ENCODE results near the gene EPO. TPM values are rescaled to one million over a fixed set of nuclear protein-coding genes. Genes with fewer than 3 reads are reported as not detected.
A peak's percentile ranks its signal among the peaks of the same experiment; 100 is the strongest.

Gene EPO
- polyA plus RNA-seq, 2 of the 4 experiments (the other 2 are of a cell fraction), result not detected

DNA sequence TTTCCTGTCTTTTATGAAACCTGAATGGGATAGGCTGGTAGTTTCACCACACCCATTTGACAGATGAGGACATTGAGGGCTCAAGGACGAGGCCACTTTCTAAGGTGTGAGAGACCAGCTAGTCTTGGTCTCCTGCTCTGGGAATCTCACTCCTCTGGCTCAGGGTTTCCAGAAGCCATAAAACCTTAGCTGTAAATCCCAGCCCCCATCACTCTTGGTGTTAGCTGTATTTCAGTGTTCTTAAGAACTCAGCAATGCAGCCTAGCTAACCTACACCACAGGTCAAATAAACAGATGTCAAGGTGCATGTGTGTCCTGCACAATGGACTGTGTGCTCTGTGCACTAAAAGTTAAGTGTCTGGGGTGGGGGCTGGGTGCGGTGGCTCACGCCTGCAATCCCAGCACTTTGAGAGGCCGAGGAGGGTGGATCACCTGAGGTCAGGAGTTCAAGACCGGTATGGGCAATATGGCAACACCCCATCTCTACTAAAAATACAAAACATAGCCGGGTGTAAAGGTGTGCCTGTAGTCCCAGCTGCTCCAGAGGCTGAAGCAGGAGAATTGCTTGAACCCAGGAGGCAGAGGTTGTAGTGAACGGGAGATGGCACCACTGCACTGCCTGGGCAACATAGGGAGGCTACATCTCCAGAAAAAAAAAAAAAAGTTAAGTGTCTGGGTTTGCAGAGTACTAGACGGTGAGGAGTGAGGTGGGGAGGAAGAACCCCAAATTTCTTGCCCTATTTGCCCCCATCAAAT is 567 bp upstream of the EPO start:
- POLR2A ChIA-PET, result no interaction called here
- peak overlapping the region in 1 of 2 experiments; percentile 70; a peak in 1 of 6 replicates for H3K27ac ChIP-seq
- H3K4me1 ChIP-seq, result peaks cover 11% of the 10 kb centered on the region; the same call in 2 of the 3 replicates
- CTCF ChIA-PET, result interaction anchor here (0.5 to 19.8 kb wide), 42 partner anchors 11 to 339 kb away, joined by 3 to 280 read pairs (median 4); partner anchors contain the start of genes EPHB4, POP7, SLC12A9 and UFSP1
- peak in 1 of 2 experiments; percentile 64 for DNase-seq (ENCODE audit: low read depth in 1 of 2, low spot score in 1 of 2)
- WGBS (ENCODE audit: missing lambda C conversion rate), result 21% methylated on average over 8 of the region's 8 CpGs
- TF ChIP-seq CEBPB (IDR thresholded peaks at IDR 0.05), result no peak
- TF ChIP-seq, protein P1, sequence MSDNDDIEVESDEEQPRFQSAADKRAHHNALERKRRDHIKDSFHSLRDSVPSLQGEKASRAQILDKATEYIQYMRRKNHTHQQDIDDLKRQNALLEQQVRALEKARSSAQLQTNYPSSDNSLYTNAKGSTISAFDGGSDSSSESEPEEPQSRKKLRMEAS (IDR thresholded peaks at IDR 0.05), result 0 out of 2 replicates have a peak, but pooled peaks have one; percentile 12
- TF ChIP-seq CTCF (IDR thresholded peaks at IDR 0.05), result peak; percentile 55
- peak; percentile 77 to 80 for TF ChIP-seq RAD21 (conservative IDR thresholded peaks at IDR 0.05 in 1 of 2, IDR thresholded peaks at IDR 0.05 in 1 of 2)
- TF ChIP-seq SMC3 (IDR thresholded peaks at IDR 0.05), result peak; percentile 78
- H3K9me3 ChIP-seq, result no peaks in the 10 kb centered on the region
- H3K4me3 ChIP-seq, result peak overlapping the region; percentile 40; the same call in 2 of the 3 replicates
- no peak for FAIRE-seq
- peak overlapping the region; percentile 87 for H3K4me2 ChIP-seq
- peak; percentile 68 to 80 for ATAC-seq

GRCh38 chr7:100720671-100721504 is 620 bp downstream of the EPO start:
- 57% methylated on average over 5 of the region's 56 CpGs for WGBS (ENCODE audit: missing lambda C conversion rate)
- Histone ChIP-seq H3K4me2 (peak overlapping the region; percentile 87), H3K4me3 (peak overlapping the region; percentile 40), H3K27ac (peak overlapping the region in 1 of 2 experiments; percentile 70; a peak in 3 of 6 replicates), H3K4me1 (peaks cover 16% of the 10 kb centered on the region), H3K9me3 (no peaks in the 10 kb centered on the region)
- no peak for DNase-seq (ENCODE audit: low read depth in 1 of 2, low spot score in 1 of 2)
- ATAC-seq, result peak; percentile 35 to 53; a peak in 3 of 6 replicates
- no peak for FAIRE-seq
- TF ChIP-seq CBX2 (IDR thresholded peaks at IDR 0.05; ENCODE audit: borderline replicate concordance, low read depth) (no peak), KDM1A (IDR thresholded peaks at IDR 0.05; ENCODE audit: low read depth) (no peak), CEBPB (IDR thresholded peaks at IDR 0.05) (no peak), PHF8 (IDR thresholded peaks at IDR 0.05; ENCODE audit: borderline replicate concordance, low read depth) (no peak), USF2 (IDR thresholded peaks at IDR 0.05) (no peak), RNF2 (IDR thresholded peaks at IDR 0.05; ENCODE audit: borderline replicate concordance, low read depth) (no peak), ZC3H11A (IDR thresholded peaks at IDR 0.05) (no peak)
- TF ChIP-seq, protein P2, sequence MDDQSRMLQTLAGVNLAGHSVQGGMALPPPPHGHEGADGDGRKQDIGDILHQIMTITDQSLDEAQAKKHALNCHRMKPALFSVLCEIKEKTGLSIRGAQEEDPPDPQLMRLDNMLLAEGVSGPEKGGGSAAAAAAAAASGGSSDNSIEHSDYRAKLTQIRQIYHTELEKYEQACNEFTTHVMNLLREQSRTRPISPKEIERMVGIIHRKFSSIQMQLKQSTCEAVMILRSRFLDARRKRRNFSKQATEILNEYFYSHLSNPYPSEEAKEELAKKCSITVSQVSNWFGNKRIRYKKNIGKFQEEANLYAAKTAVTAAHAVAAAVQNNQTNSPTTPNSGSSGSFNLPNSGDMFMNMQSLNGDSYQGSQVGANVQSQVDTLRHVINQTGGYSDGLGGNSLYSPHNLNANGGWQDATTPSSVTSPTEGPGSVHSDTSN (IDR thresholded peaks at IDR 0.05), result no peak
- TF ChIP-seq, protein P3, sequence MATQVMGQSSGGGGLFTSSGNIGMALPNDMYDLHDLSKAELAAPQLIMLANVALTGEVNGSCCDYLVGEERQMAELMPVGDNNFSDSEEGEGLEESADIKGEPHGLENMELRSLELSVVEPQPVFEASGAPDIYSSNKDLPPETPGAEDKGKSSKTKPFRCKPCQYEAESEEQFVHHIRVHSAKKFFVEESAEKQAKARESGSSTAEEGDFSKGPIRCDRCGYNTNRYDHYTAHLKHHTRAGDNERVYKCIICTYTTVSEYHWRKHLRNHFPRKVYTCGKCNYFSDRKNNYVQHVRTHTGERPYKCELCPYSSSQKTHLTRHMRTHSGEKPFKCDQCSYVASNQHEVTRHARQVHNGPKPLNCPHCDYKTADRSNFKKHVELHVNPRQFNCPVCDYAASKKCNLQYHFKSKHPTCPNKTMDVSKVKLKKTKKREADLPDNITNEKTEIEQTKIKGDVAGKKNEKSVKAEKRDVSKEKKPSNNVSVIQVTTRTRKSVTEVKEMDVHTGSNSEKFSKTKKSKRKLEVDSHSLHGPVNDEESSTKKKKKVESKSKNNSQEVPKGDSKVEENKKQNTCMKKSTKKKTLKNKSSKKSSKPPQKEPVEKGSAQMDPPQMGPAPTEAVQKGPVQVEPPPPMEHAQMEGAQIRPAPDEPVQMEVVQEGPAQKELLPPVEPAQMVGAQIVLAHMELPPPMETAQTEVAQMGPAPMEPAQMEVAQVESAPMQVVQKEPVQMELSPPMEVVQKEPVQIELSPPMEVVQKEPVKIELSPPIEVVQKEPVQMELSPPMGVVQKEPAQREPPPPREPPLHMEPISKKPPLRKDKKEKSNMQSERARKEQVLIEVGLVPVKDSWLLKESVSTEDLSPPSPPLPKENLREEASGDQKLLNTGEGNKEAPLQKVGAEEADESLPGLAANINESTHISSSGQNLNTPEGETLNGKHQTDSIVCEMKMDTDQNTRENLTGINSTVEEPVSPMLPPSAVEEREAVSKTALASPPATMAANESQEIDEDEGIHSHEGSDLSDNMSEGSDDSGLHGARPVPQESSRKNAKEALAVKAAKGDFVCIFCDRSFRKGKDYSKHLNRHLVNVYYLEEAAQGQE (IDR thresholded peaks at IDR 0.05), result no peak
- ChIA-PET POLR2A (interaction anchor here (0.5 to 0.9 kb wide), 3 partner anchors 15 to 293 kb away, joined by 3 to 6 read pairs (median 4); partner anchors contain the start of genes POP7 and ZCWPW1), CTCF (interaction anchor here (0.5 to 19.8 kb wide), 36 partner anchors 10 to 338 kb away, joined by 3 to 280 read pairs (median 4); partner anchors contain the start of genes EPHB4, POP7, SLC12A9 and UFSP1)

Data from A549 (cell line).